GM12801 (cell line): Measurements from ENCODE around the gene ANO2.

Experiments used
- CTCF ChIP-seq: IDR thresholded peaks from one replicate; pipeline ENCODE4 v1.5.1; 2011; ENCODE audit warnings: control low read depth; ENCODE audit not compliant: insufficient read length; ENCODE audit errors: extremely low read depth

ANO2 gene

DNA sequence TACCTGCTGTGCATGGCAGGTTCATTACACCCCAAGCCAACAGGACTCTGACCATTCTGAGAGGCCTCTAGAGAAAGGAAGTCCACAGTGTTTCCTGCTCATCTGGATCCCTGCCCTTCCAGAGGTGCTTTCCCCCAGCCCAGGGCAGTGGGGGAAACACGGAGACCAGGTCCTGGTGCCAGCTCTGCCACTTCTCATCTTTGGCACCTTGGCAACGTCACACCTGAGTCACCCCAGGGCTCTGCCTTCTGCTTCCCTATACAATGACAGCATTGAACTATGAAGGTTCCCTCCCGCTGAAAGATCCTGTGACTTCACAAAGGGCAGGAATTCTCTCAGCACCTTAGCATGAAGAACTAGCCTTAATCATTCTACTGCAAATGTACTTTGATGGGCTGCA, 74.9 kb downstream of the ANO2 start:
- no peak for TF ChIP-seq CTCF

GRCh38 chr12:5868625-5869295, 76.3 kb downstream of the ANO2 start:
- no peak for TF ChIP-seq CTCF

- TF ChIP-seq CTCF: no peak
Observed at GRCh38 chr12:5865397-5865796, 79.7 kb downstream of the ANO2 start.

GRCh38 chr12:5864972-5865371, 80.1 kb downstream of the ANO2 start:
- no peak for TF ChIP-seq CTCF

GRCh38 chr12:5864301-5864700, 80.8 kb downstream of the ANO2 start:
- no peak for TF ChIP-seq CTCF

DNA sequence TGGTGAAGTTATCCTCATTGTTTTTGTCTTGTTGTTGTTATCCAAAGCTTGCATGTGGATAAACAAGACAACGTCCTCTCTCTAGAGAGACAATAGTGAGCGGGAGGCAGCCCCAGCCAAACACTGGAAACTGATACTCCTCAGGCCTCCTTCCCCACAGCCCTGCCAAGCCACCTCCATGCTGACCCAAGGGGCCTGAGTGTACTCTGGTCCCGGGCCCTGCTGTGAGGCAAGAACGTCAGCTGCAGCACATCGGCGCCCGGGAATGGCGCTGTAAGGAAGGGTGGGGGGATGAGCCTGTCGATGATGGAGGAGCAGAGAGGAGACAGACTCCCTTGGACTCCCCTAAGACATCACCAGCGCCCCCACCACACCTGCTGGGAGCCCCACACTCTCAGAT, 83.6 kb downstream of the ANO2 start:
- no peak for TF ChIP-seq CTCF

GRCh38 chr12:5856692-5857091, 88.4 kb downstream of the ANO2 start:
- TF ChIP-seq CTCF: no peak
